ENCODE data around the gene NFATC1. TPM values are rescaled to one million over a fixed set of nuclear protein-coding genes. Genes with fewer than 3 reads are reported as not detected.

Gene NFATC1
- total and polyA plus RNA-seq, 2 experiments from 2014 or later = 7.5 to 9.8 TPM

DNA sequence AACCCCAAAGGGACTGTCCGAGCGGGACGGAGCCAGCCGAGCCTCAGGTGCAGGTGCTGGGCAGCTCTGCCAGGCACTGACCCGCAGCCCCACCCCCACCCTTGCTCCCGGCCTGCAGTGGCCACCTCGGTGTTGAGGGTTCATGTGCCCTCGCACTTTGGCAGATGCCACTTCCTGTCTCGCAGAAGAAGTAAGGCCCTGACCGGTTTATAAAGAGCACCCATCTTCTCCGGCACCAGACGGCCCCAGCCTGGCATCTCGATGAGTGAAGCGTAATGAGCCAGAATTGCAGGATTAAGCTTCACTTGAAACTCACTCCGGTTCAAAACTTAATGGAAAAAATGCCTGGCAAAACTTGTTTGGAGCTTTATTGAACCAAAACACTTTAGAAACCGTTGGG is 10.9 kb upstream of the NFATC1 start:
- no peak for TF ChIP-seq EZH2 (IDR thresholded peaks at IDR 0.05; ENCODE audit: insufficient read depth, poor library complexity, severe bottlenecking)
- TF ChIP-seq EZH2phosphoT487 (IDR thresholded peaks at IDR 0.05; ENCODE audit: insufficient read depth, low read depth) = no peak
- H3F3A ChIP-seq (ENCODE audit: insufficient read depth) = no peaks in the 10 kb centered on the region
- H3K27me3 ChIP-seq (replicated peaks; ENCODE audit: insufficient read depth) = peaks cover 12% of the 10 kb centered on the region
- H3K4me1 ChIP-seq (ENCODE audit: insufficient read depth) = no peaks in the 10 kb centered on the region
- no peaks in the 10 kb centered on the region for H3K9me2 ChIP-seq (ENCODE audit: insufficient read depth)
- H3K4me3 ChIP-seq = no peak overlapping the region
- DNase-seq = no peak
- in situ Hi-C loops (cut with MboI) = loop anchor here (5.0 kb wide), 1 partner anchor 257 kb away; no protein-coding TSS in a partner anchor
- no peaks in the 10 kb centered on the region for H3K9me3 ChIP-seq (ENCODE audit: low read depth)
- no peak overlapping the region for H3K9ac ChIP-seq
- no peak overlapping the region for H2AFZ ChIP-seq
- H3K4me2 ChIP-seq (ENCODE audit: unreplicated experiment) = no peak overlapping the region
- WGBS, 2 experiments (ENCODE audit: low coverage in 1 of 2, low lambda C conversion rate in 2 of 2, missing lambda C conversion rate in 2 of 2) = 42 to 49% methylated on average over 15 to 16 of the region's 16 CpGs
- no peaks in the 10 kb centered on the region for H4K20me1 ChIP-seq (ENCODE audit: insufficient read depth)
- no peak overlapping the region for H3K27ac ChIP-seq
- H3K79me2 ChIP-seq (ENCODE audit: insufficient read depth) = no peaks in the 10 kb centered on the region
- no peaks in the 10 kb centered on the region for H3K36me3 ChIP-seq (ENCODE audit: low read depth)

GRCh38 chr18:79385326-79385707 is 10.4 kb upstream of the NFATC1 start:
- DNase-seq = no peak
- TF ChIP-seq EZH2phosphoT487 (IDR thresholded peaks at IDR 0.05; ENCODE audit: insufficient read depth, low read depth) = no peak
- TF ChIP-seq EZH2 (IDR thresholded peaks at IDR 0.05; ENCODE audit: insufficient read depth, poor library complexity, severe bottlenecking) = no peak
- Histone ChIP-seq H3K4me3 (no peak overlapping the region), H3K4me2 (ENCODE audit: unreplicated experiment) (no peak overlapping the region), H2AFZ (no peak overlapping the region), H3K27ac (no peak overlapping the region), H3F3A (ENCODE audit: insufficient read depth) (no peaks in the 10 kb centered on the region), H3K9ac (no peak overlapping the region), H3K4me1 (ENCODE audit: insufficient read depth) (no peaks in the 10 kb centered on the region), H3K9me3 (ENCODE audit: low read depth) (no peaks in the 10 kb centered on the region), H3K79me2 (ENCODE audit: insufficient read depth) (no peaks in the 10 kb centered on the region), H3K9me2 (ENCODE audit: insufficient read depth) (no peaks in the 10 kb centered on the region), H4K20me1 (ENCODE audit: insufficient read depth) (no peaks in the 10 kb centered on the region), H3K27me3 (replicated peaks; ENCODE audit: insufficient read depth) (peaks cover 12% of the 10 kb centered on the region), H3K36me3 (ENCODE audit: low read depth) (no peaks in the 10 kb centered on the region)
- WGBS, 2 experiments (ENCODE audit: low coverage in 1 of 2, low lambda C conversion rate in 2 of 2, missing lambda C conversion rate in 2 of 2) = 67 to 69% methylated on average over 15 of the region's 17 CpGs
- in situ Hi-C loops (cut with MboI) = no loop called here

- Histone ChIP-seq H3K4me2 (ENCODE audit: unreplicated experiment) (no peak overlapping the region), H2AFZ (no peak overlapping the region), H3F3A (ENCODE audit: insufficient read depth) (no peaks in the 10 kb centered on the region), H4K20me1 (ENCODE audit: insufficient read depth) (no peaks in the 10 kb centered on the region), H3K9me2 (ENCODE audit: insufficient read depth) (no peaks in the 10 kb centered on the region), H3K9me3 (ENCODE audit: low read depth) (no peaks in the 10 kb centered on the region), H3K79me2 (ENCODE audit: insufficient read depth) (no peaks in the 10 kb centered on the region), H3K27ac (no peak overlapping the region), H3K4me3 (no peak overlapping the region), H3K4me1 (ENCODE audit: insufficient read depth) (no peaks in the 10 kb centered on the region), H3K36me3 (ENCODE audit: low read depth) (no peaks in the 10 kb centered on the region), H3K27me3 (replicated peaks; ENCODE audit: insufficient read depth) (peaks cover 12% of the 10 kb centered on the region), H3K9ac (no peak overlapping the region)
- in situ Hi-C loops (cut with MboI) = no loop called here
- DNase-seq = no peak
- no peak for TF ChIP-seq EZH2 (IDR thresholded peaks at IDR 0.05; ENCODE audit: insufficient read depth, poor library complexity, severe bottlenecking)
- TF ChIP-seq EZH2phosphoT487 (IDR thresholded peaks at IDR 0.05; ENCODE audit: insufficient read depth, low read depth) = no peak
- 53 to 55% methylated on average over 21 of the region's 21 CpGs for WGBS, 2 experiments (ENCODE audit: low coverage in 1 of 2, low lambda C conversion rate in 2 of 2, missing lambda C conversion rate in 2 of 2)
Observed at GRCh38 chr18:79385708-79386341, 9.9 kb upstream of the NFATC1 start.

DNA sequence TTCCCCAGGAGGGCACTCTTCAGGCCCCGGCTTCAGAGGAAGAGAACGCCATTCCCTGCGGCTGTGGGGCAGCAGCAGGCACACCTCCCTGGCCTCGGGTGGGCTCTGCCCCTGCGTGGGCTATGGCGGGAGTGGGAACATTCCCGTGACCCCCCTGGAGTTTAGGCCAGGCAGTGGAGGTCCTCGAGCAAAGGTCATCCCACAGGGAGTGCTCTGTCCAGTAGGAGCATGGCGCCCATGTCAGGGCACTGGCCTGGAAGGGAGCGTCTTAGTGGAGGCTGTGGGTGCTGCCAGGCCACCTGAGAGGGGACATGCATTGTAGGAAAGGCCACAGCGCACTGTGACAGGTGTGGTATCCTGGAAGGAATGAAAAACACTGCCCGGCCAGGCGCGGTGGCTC is 9.2 kb upstream of the NFATC1 start:
- TF ChIP-seq EZH2 (IDR thresholded peaks at IDR 0.05; ENCODE audit: insufficient read depth, poor library complexity, severe bottlenecking) = no peak
- no peak for TF ChIP-seq EZH2phosphoT487 (IDR thresholded peaks at IDR 0.05; ENCODE audit: insufficient read depth, low read depth)
- H2AFZ ChIP-seq = no peak overlapping the region

More for the DNA sequence above, 9.2 kb upstream of the NFATC1 start:
- Histone ChIP-seq H3K4me1 (ENCODE audit: insufficient read depth) (no peaks in the 10 kb centered on the region), H3K4me2 (ENCODE audit: unreplicated experiment) (no peak overlapping the region), H3K4me3 (no peak overlapping the region), H3K79me2 (ENCODE audit: insufficient read depth) (no peaks in the 10 kb centered on the region), H4K20me1 (ENCODE audit: insufficient read depth) (no peaks in the 10 kb centered on the region), H3K9me2 (ENCODE audit: insufficient read depth) (no peaks in the 10 kb centered on the region), H3K36me3 (ENCODE audit: low read depth) (no peaks in the 10 kb centered on the region), H3K27ac (no peak overlapping the region), H3K9me3 (ENCODE audit: low read depth) (no peaks in the 10 kb centered on the region), H3K27me3 (replicated peaks; ENCODE audit: insufficient read depth) (peaks cover 12% of the 10 kb centered on the region), H3F3A (ENCODE audit: insufficient read depth) (no peaks in the 10 kb centered on the region), H3K9ac (no peak overlapping the region)
- DNase-seq = no peak
- WGBS, 2 experiments (ENCODE audit: low coverage in 1 of 2, low lambda C conversion rate in 2 of 2, missing lambda C conversion rate in 2 of 2) = 82 to 83% methylated on average over 11 to 13 of the region's 14 CpGs
- in situ Hi-C loops (cut with MboI) = no loop called here
